Measurements from ENCODE around the gene RNLS. TPM values are rescaled to one million over a fixed set of nuclear protein-coding genes. Genes with fewer than 3 reads are reported as not detected.

Gene RNLS
- total RNA-seq, 1 donor from 2014 or later: 4.4 TPM

- Mint-ChIP-seq H3K27ac (ENCODE audit: unreplicated experiment) (peak overlapping the region; percentile 1), H3K36me3 (ENCODE audit: unreplicated experiment) (no peaks in the 10 kb centered on the region), H3K9me3 (ENCODE audit: unreplicated experiment) (no peaks in the 10 kb centered on the region), H3K4me3 (ENCODE audit: unreplicated experiment) (no peak overlapping the region), H3K4me1 (ENCODE audit: low read depth, unreplicated experiment) (no peaks in the 10 kb centered on the region), H3K27me3 (ENCODE audit: unreplicated experiment) (peaks cover 6% of the 10 kb centered on the region)
- no peak for TF ChIP-seq CTCF (IDR thresholded peaks at IDR 0.05; ENCODE audit: partially characterized antibody, unreplicated experiment)
- no peak for DNase-seq
Observed at GRCh38 chr10:88458209-88458608, 124.9 kb downstream of the RNLS start.

DNA sequence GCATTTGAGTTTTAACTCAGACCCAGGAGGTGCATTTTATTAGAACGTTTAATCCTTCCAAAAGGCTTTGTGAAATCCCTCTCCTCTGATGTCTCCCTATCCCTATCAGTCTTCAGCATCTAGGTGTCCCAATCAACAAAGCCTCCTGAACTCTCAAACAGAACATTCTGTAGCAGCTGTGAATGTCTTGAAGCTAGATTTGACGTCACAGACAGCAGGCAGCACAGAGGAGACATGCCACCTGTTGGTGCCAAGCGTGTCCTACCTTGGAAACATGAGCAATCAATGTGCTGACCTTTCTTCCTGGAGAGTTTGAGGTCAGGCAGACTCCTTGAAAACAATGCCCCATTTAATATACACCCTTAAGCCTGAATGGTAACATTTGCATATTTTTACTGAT lies 125.5 kb downstream of the RNLS start:
- H3K4me3 Mint-ChIP-seq (ENCODE audit: unreplicated experiment): no peak overlapping the region
- no peaks in the 10 kb centered on the region for H3K4me1 Mint-ChIP-seq (ENCODE audit: low read depth, unreplicated experiment)
- DNase-seq: no peak
- no peaks in the 10 kb centered on the region for H3K9me3 Mint-ChIP-seq (ENCODE audit: unreplicated experiment)
- TF ChIP-seq CTCF (IDR thresholded peaks at IDR 0.05; ENCODE audit: partially characterized antibody, unreplicated experiment): no peak
- H3K27me3 Mint-ChIP-seq (ENCODE audit: unreplicated experiment): peaks cover 6% of the 10 kb centered on the region
- no peaks in the 10 kb centered on the region for H3K36me3 Mint-ChIP-seq (ENCODE audit: unreplicated experiment)
- H3K27ac Mint-ChIP-seq (ENCODE audit: unreplicated experiment): no peak overlapping the region

GRCh38 chr10:88456730-88457129 lies 126.4 kb downstream of the RNLS start:
- Mint-ChIP-seq H3K27ac (ENCODE audit: unreplicated experiment) (no peak overlapping the region), H3K4me3 (ENCODE audit: unreplicated experiment) (no peak overlapping the region), H3K9me3 (ENCODE audit: unreplicated experiment) (no peaks in the 10 kb centered on the region), H3K36me3 (ENCODE audit: unreplicated experiment) (no peaks in the 10 kb centered on the region), H3K4me1 (ENCODE audit: low read depth, unreplicated experiment) (no peaks in the 10 kb centered on the region), H3K27me3 (ENCODE audit: unreplicated experiment) (peaks cover 6% of the 10 kb centered on the region)
- no peak for TF ChIP-seq CTCF (IDR thresholded peaks at IDR 0.05; ENCODE audit: partially characterized antibody, unreplicated experiment)
- DNase-seq: no peak

GRCh38 chr10:88455831-88456230 lies 127.3 kb downstream of the RNLS start:
- no peak for DNase-seq
- Mint-ChIP-seq H3K27ac (ENCODE audit: unreplicated experiment) (no peak overlapping the region), H3K36me3 (ENCODE audit: unreplicated experiment) (no peaks in the 10 kb centered on the region), H3K27me3 (ENCODE audit: unreplicated experiment) (peaks cover 6% of the 10 kb centered on the region), H3K9me3 (ENCODE audit: unreplicated experiment) (no peaks in the 10 kb centered on the region), H3K4me1 (ENCODE audit: low read depth, unreplicated experiment) (no peaks in the 10 kb centered on the region), H3K4me3 (ENCODE audit: unreplicated experiment) (no peak overlapping the region)
- no peak for TF ChIP-seq CTCF (IDR thresholded peaks at IDR 0.05; ENCODE audit: partially characterized antibody, unreplicated experiment)

- no peak for DNase-seq
- H3K27ac Mint-ChIP-seq (ENCODE audit: unreplicated experiment): no peak overlapping the region
- H3K4me3 Mint-ChIP-seq (ENCODE audit: unreplicated experiment): no peak overlapping the region
- H3K4me1 Mint-ChIP-seq (ENCODE audit: low read depth, unreplicated experiment): no peaks in the 10 kb centered on the region
- H3K27me3 Mint-ChIP-seq (ENCODE audit: unreplicated experiment): peaks cover 3% of the 10 kb centered on the region
- H3K9me3 Mint-ChIP-seq (ENCODE audit: unreplicated experiment): peaks cover 3% of the 10 kb centered on the region
- H3K36me3 Mint-ChIP-seq (ENCODE audit: unreplicated experiment): no peaks in the 10 kb centered on the region
- TF ChIP-seq CTCF (IDR thresholded peaks at IDR 0.05; ENCODE audit: partially characterized antibody, unreplicated experiment): no peak
Observed at GRCh38 chr10:88450201-88450600, 132.9 kb downstream of the RNLS start.
